Endothelial cell of umbilical vein (primary cell): ENCODE measurements around the gene RCAN1.

Experiments used
- CTCF ChIP-seq, 2 donors: IDR thresholded peaks; 1 replicate in 1 of 2; 2 replicates in 1 of 2; pipeline ENCODE4 v1.5.1; 2011; ENCODE audit warnings: low read length in 2 of 2, mild to moderate bottlenecking in 2 of 2, moderate library complexity in 2 of 2, control low read depth in 1 of 2, inconsistent platforms in 1 of 2, low read depth in 1 of 2; ENCODE audit not compliant: insufficient read depth in 1 of 2; ENCODE audit errors: extremely low read depth in 1 of 2
- MAX ChIP-seq: IDR thresholded peaks from 2 replicates; pipeline ENCODE4 v1.6.1; 2011; ENCODE audit not compliant: insufficient read depth, insufficient read length
- MYC ChIP-seq: IDR thresholded peaks from one replicate; pipeline ENCODE4 v1.6.1; 2011; ENCODE audit warnings: mild to moderate bottlenecking, low read depth, low read length
- POLR2A ChIP-seq: IDR thresholded peaks from 2 replicates; pipeline ENCODE4 v1.6.1; 2012; ENCODE audit warnings: low read depth, mild to moderate bottlenecking, control low read depth, low read length

- TF ChIP-seq CTCF (IDR thresholded peaks at IDR 0.05; ENCODE audit: extremely low read depth in 1 of 2, insufficient read depth in 1 of 2, low read depth in 1 of 2, low read length in 2 of 2) (no peak), POLR2A (no peak), MAX (no peak), MYC (no peak)
Observed at GRCh38 chr21:34589511-34590282, 25.2 kb downstream of the RCAN1 start.
